Heart left ventricle (tissue), 13 donors: Measurements from ENCODE around the gene EPOP.

ENCODE experiments used
- POLR2A ChIP-seq, 2 donors: fragments of 450-650 bp; IDR thresholded peaks; one replicate each; pipeline ENCODE4 v1.6.1; 2017; ENCODE audit warnings: antibody characterized with exemption in 2 of 2, mild to moderate bottlenecking in 2 of 2, moderate library complexity in 2 of 2
- TF ChIP-seq, protein P1 (sequence below), 12 donors: fragments of 200-600 bp; sonication (generic) in 4 of 12; IDR thresholded peaks; one replicate each; pipeline versions ENCODE4 v1.5.0 to v1.8.0; 2018 to 2022; ENCODE audit warnings: antibody characterized with exemption in 12 of 12, mild to moderate bottlenecking in 5 of 12
- donor health status: ischemic (EF 13 %, LVEDD 7.1; RV severe dilation, severe dysfunction).
- donor health status: DM: no; HTN: yes; CAD: no.
- donor health status: DM: no; HTN: no; CAD: no.
- donor health status: ischemic (EF 25% LVEDD 6.9; RV normal size, moderate dysfunction).
- donor health status: ischemic (EF 25% LVEDD 5.7; RV mildly dilated, moderate dysfunction).
- donor health status: ischemic (EF 35%, LVEDD 5.7; RV mildly dilated, moderate dysfunction).
- donor health status: nonischemic (EF 11% LVEDD 7.7; RV severe dilation, severe dysfunction).
- donor health status: DM: yes; HTN: yes; CAD: no.
- donor health status: PGD.
- donor health status: ischemic (EF 29% LVEDD 5.4; RV normal size, mild dysfunction).
- donor health status: nonischemic (EF 23%, LVEDD 6.1; RV moderate dilation, normal function).

DNA sequence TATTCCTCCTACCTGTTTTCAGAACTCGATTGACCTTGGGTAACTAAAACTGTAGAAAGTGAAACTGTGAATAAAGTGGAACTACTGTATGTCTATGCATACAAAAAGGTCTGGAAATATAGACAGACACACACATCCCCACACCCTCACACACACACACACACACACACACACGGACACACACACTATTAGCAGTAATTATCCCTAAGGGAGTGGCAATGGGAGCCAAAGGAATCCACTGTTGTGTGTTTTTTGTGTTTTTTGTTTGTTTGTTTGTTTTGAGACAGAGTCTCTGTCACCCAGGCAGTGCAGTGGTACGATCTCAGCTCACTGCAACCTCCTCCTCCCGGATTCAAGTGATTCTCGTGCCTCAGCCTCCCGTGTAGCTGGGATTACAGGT lies 42.4 kb downstream of the EPOP start:
- no peak for TF ChIP-seq POLR2A (IDR thresholded peaks at IDR 0.05)
- TF ChIP-seq, protein P1, sequence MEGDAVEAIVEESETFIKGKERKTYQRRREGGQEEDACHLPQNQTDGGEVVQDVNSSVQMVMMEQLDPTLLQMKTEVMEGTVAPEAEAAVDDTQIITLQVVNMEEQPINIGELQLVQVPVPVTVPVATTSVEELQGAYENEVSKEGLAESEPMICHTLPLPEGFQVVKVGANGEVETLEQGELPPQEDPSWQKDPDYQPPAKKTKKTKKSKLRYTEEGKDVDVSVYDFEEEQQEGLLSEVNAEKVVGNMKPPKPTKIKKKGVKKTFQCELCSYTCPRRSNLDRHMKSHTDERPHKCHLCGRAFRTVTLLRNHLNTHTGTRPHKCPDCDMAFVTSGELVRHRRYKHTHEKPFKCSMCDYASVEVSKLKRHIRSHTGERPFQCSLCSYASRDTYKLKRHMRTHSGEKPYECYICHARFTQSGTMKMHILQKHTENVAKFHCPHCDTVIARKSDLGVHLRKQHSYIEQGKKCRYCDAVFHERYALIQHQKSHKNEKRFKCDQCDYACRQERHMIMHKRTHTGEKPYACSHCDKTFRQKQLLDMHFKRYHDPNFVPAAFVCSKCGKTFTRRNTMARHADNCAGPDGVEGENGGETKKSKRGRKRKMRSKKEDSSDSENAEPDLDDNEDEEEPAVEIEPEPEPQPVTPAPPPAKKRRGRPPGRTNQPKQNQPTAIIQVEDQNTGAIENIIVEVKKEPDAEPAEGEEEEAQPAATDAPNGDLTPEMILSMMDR (IDR thresholded peaks at IDR 0.05) = no peak
